Dermis blood vessel endothelial cell (primary cell): ENCODE data around the gene RIT1. TPM values are rescaled to one million over a fixed set of nuclear protein-coding genes. Genes with fewer than 3 reads are reported as not detected.
A peak's percentile ranks its signal among the peaks of the same experiment; 100 is the strongest.

Experiments used
- DNase-seq: peaks from one replicate; pipeline ENCODE4 v3.0.0; 2010
- total RNA-seq: library from RNA; depleted of rRNA; stranded (reverse); fragments of >200 nt; gene quantifications from 2 replicates; pipeline ENCODE4 v1.2.3, GENCODE V29; 2014

RIT1 gene
- total RNA-seq, 1 donor from 2014 or later: 60.6 TPM

GRCh38 chr1:155890251-155890650 lies 20.9 kb downstream of the RIT1 start:
- DNase-seq: peak; percentile 5

- DNase-seq: peak; percentile 47
Measured at GRCh38 chr1:155889566-155889965, 21.6 kb downstream of the RIT1 start.

- DNase-seq: no peak
Measured at GRCh38 chr1:155888481-155888880, 22.7 kb downstream of the RIT1 start.

GRCh38 chr1:155884982-155885381 lies 26.2 kb downstream of the RIT1 start:
- DNase-seq: no peak

- no peak for DNase-seq
Measured at GRCh38 chr1:155884031-155884960, 26.9 kb downstream of the RIT1 start.

- no peak for DNase-seq
Measured at GRCh38 chr1:155882766-155883165, 28.4 kb downstream of the RIT1 start.

- no peak for DNase-seq
Measured at GRCh38 chr1:155882235-155882634, 28.9 kb downstream of the RIT1 start.

GRCh38 chr1:155880950-155881349 lies 30.2 kb downstream of the RIT1 start:
- DNase-seq: no peak

- no peak for DNase-seq
Measured at GRCh38 chr1:155880251-155880650, 30.9 kb downstream of the RIT1 start.

- DNase-seq: no peak
Measured at GRCh38 chr1:155877945-155878344, 33.2 kb downstream of the RIT1 start.

GRCh38 chr1:155873860-155874259 lies 37.3 kb downstream of the RIT1 start:
- peak; percentile 77 for DNase-seq

- no peak for DNase-seq
Measured at GRCh38 chr1:155872527-155872926, 38.6 kb downstream of the RIT1 start.

GRCh38 chr1:155871390-155871789 lies 39.8 kb downstream of the RIT1 start:
- peak; percentile 60 for DNase-seq

- no peak for DNase-seq
Measured at GRCh38 chr1:155867766-155868165, 43.4 kb downstream of the RIT1 start.

GRCh38 chr1:155864393-155864792 lies 46.8 kb downstream of the RIT1 start:
- no peak for DNase-seq

- no peak for DNase-seq
Measured at GRCh38 chr1:155861896-155862295, 49.3 kb downstream of the RIT1 start.

GRCh38 chr1:155860970-155861510 lies 50.1 kb downstream of the RIT1 start:
- DNase-seq: peak; percentile 17

GRCh38 chr1:155859881-155860871 lies 51.0 kb downstream of the RIT1 start:
- peak; percentile 86 for DNase-seq

GRCh38 chr1:155859234-155859829 lies 51.8 kb downstream of the RIT1 start, which contains the start of gene SYT11:
Gene SYT11, plus strand, starts transcription at chr1:155859567. Its CDS starts 195 bp downstream, at chr1:155859762.
- peak; percentile 95 for DNase-seq

GRCh38 chr1:155858800-155859233 lies 52.3 kb downstream of the RIT1 start:
- no peak for DNase-seq

- DNase-seq: peak; percentile 96
Measured at GRCh38 chr1:155856975-155857930, 53.9 kb downstream of the RIT1 start, which contains the start of gene GON4L. Gene GON4L, minus strand, starts transcription at chr1:155857214. Its CDS starts 3,434 bp downstream, at chr1:155853780.
